H1 (cell line): ENCODE data around the gene LAMB3. TPM values are rescaled to one million over a fixed set of nuclear protein-coding genes. Genes with fewer than 3 reads are reported as not detected.
A peak's percentile ranks its signal among the peaks of the same experiment; 100 is the strongest.

Experiments used
- CTCF ChIP-seq, 3 experiments: IDR thresholded peaks; 1 replicate in 2 of 3; 2 replicates in 1 of 3; pipeline versions ENCODE4 v1.5.1 to v1.6.1; 2011; ENCODE audit warnings: low read length in 3 of 3, mild to moderate bottlenecking in 3 of 3, inconsistent platforms in 2 of 3, low read depth in 1 of 3, moderate library complexity in 1 of 3; ENCODE audit not compliant: insufficient read depth in 1 of 3; ENCODE audit errors: control extremely low read depth in 1 of 3
- microRNA-seq, 2 experiments: library from miRNA; unstranded; fragments of <30 nt; microRNA quantifications; one replicate each; pipeline versions ENCODE4 to v1.2.0, GENCODE V29; 2016 to 2020; ENCODE audit warnings: borderline microRNAs expressed in 2 of 2, borderline number of aligned reads in 2 of 2, borderline replicate concordance in 1 of 2
- polyA plus RNA-seq, 7 experiments: library from polyadenylated mRNA; depleted of rRNA in 3 of 7; stranded (reverse) in 5 of 7; unstranded in 2 of 7; fragments of >200 nt in 5 of 7; fragments of 200-250 nt in 2 of 7; gene quantifications; 1 replicate in 5 of 7; 2 replicates in 1 of 7; 4 replicates in 1 of 7; pipeline versions ENCODE4 v1.2.1 to v1.2.3, GENCODE V29; 2011 to 2013; ENCODE audit warnings: missing spikeins in 2 of 7, mixed read lengths in 2 of 7
- total RNA-seq: library from RNA; stranded (reverse); fragmentation: NEBNext Ultra II Directional; extraction: Animal tissue kit (Norgen Biotek cat#: 25700); gene quantifications from 2 replicates; pipeline ENCODE4 v1.2.1, GENCODE V29; 2021

Gene LAMB3
- total and polyA plus RNA-seq, 2 of the 8 experiments (the other 6 are each of a cell fraction or from before 2014, with no cell fraction given): 0.45 to 0.50 TPM

GRCh38 chr1:209565759-209566678 lies 86.2 kb downstream of the LAMB3 start (continued):
- peak; percentile 65 to 88 (median 76) for TF ChIP-seq CTCF (IDR thresholded peaks at IDR 0.05; ENCODE audit: control extremely low read depth in 1 of 3, insufficient read depth in 1 of 3, low read depth in 1 of 3, low read length in 3 of 3)

Small RNA genes within 50 kb of the gene (microRNA-seq; reads per million reads assigned to microRNA genes)
- gene MIR4260: 0 to 0.20 reads per million in 2 experiments

Other genes with a start within 250 kb of the LAMB3 start
- gene CAMK1G, start 68.7 kb downstream of the LAMB3 start, total RNA-seq: 0.38 and 1.0 TPM in 2 replicates
- gene CAMK1G, start 68.7 kb downstream of the LAMB3 start, polyA plus RNA-seq (2011; rRNA removed): 1.00 and 1.3 TPM in 2 replicates
- gene G0S2, start 23.0 kb upstream of the LAMB3 start, total RNA-seq: 1.0 and 1.7 TPM in 2 replicates
- 1.7 and 3.9 TPM in 2 replicates for gene G0S2, start 23.0 kb upstream of the LAMB3 start, polyA plus RNA-seq (2011; rRNA removed)
- not detected in 2 replicates for gene HSD11B1, start 52.4 kb upstream of the LAMB3 start, total RNA-seq
- not detected in 2 replicates for gene HSD11B1, start 52.4 kb upstream of the LAMB3 start, polyA plus RNA-seq (2011; rRNA removed)
- gene TRAF3IP3, start 103.6 kb upstream of the LAMB3 start, total RNA-seq: not detected in 2 replicates
- gene TRAF3IP3, start 103.6 kb upstream of the LAMB3 start, polyA plus RNA-seq (2011; rRNA removed): not detected in 2 replicates
- gene C1orf74, start 132.1 kb upstream of the LAMB3 start, total RNA-seq: 3.9 and 4.1 TPM in 2 replicates
- gene C1orf74, start 132.1 kb upstream of the LAMB3 start, polyA plus RNA-seq (2011; rRNA removed): 2.6 and 3.1 TPM in 2 replicates
- 13.3 and 13.4 TPM in 2 replicates for gene IRF6, start 153.7 kb upstream of the LAMB3 start, total RNA-seq
- 8.1 and 9.6 TPM in 2 replicates for gene IRF6, start 153.7 kb upstream of the LAMB3 start, polyA plus RNA-seq (2011; rRNA removed)
- gene UTP25, start 175.5 kb upstream of the LAMB3 start, total RNA-seq: 7.6 and 7.7 TPM in 2 replicates
- gene UTP25, start 175.5 kb upstream of the LAMB3 start, polyA plus RNA-seq (2011; rRNA removed): 2.7 and 4.0 TPM in 2 replicates